Neural cell (in vitro differentiated cells): ENCODE results near the gene TRPV2. TPM values are rescaled to one million over a fixed set of nuclear protein-coding genes. Genes with fewer than 3 reads are reported as not detected.

Experiments
- H2AFZ ChIP-seq: fragments of 200-600, 300-800 bp; sonication (generic), shearing (Covaris generic); 2 replicates; pipeline ENCODE4 v1.6.0; 2014; ENCODE audit warnings: low read depth, mild to moderate bottlenecking, antibody characterized with exemption, low read length, moderate library complexity
- H3F3A ChIP-seq: fragments of 200-600 bp; shearing (Covaris generic); 2 replicates; pipeline ENCODE4 v1.6.1; 2016; ENCODE audit warnings: mild to moderate bottlenecking, moderate library complexity, mixed read lengths, antibody characterized with exemption, low read length; ENCODE audit not compliant: insufficient read depth, poor library complexity, severe bottlenecking
- H3K27ac ChIP-seq: fragments of 200-600, 300-800 bp; sonication (generic), shearing (Covaris generic); 2 replicates; pipeline ENCODE4 v1.5.1; 2014; ENCODE audit warnings: mild to moderate bottlenecking, low read length, moderate library complexity
- H3K27me3 ChIP-seq: fragments of 300-800, 200-600 bp; sonication (generic), shearing (Covaris generic); 2 replicates; pipeline ENCODE4 v1.6.0; 2014; ENCODE audit warnings: mild to moderate bottlenecking, low read depth, low read length, moderate library complexity; ENCODE audit not compliant: insufficient read depth
- H3K36me3 ChIP-seq: fragments of 300-800, 200-600 bp; sonication (generic), shearing (Covaris generic); 2 replicates; pipeline ENCODE4 v1.5.1; 2014; ENCODE audit warnings: mild to moderate bottlenecking, antibody characterized with exemption, low read length, moderate library complexity; ENCODE audit not compliant: insufficient read depth
- H3K4me2 ChIP-seq: fragments of 300-800, 200-600 bp; sonication (generic), shearing (Covaris generic); 2 replicates; pipeline ENCODE4 v1.6.0; 2014; ENCODE audit warnings: mild to moderate bottlenecking, low read length
- H3K4me3 ChIP-seq: fragments of 300-800, 200-600 bp; sonication (generic), shearing (Covaris generic); 2 replicates; pipeline ENCODE4 v1.5.1; 2014; ENCODE audit warnings: mild to moderate bottlenecking, low read length, moderate library complexity
- H3K79me2 ChIP-seq: fragments of 200-600 bp; shearing (Covaris generic); replicated peaks from 2 replicates; pipeline ENCODE4 v1.6.0; 2014; ENCODE audit warnings: mild to moderate bottlenecking, low read length, moderate library complexity; ENCODE audit not compliant: insufficient read depth
- H3K9ac ChIP-seq: fragments of 300-800, 200-600 bp; sonication (generic), shearing (Covaris generic); 2 replicates; pipeline ENCODE4 v1.6.1; 2016; ENCODE audit warnings: mild to moderate bottlenecking, low read length, mixed read lengths
- H3K9me2 ChIP-seq: fragments of 200-600 bp; shearing (Covaris generic); 2 replicates; pipeline ENCODE4 v1.6.1; 2016; ENCODE audit warnings: mild to moderate bottlenecking, low read length, mixed read lengths; ENCODE audit not compliant: insufficient read depth
- H3K9me3 ChIP-seq: fragments of 200-600, 300-800 bp; sonication (generic), shearing (Covaris generic); 2 replicates; pipeline ENCODE4 v1.6.1; 2016; ENCODE audit warnings: mild to moderate bottlenecking, mixed run types, low read length, moderate library complexity, mixed read lengths
- H4K20me1 ChIP-seq: fragments of 200-600 bp; shearing (Covaris generic); 2 replicates; pipeline ENCODE4 v1.6.1; 2016; ENCODE audit warnings: mild to moderate bottlenecking, mixed run types; ENCODE audit not compliant: insufficient read depth
- CTCF ChIP-seq: fragments of 450-650 bp; IDR thresholded peaks from 2 replicates; pipeline ENCODE4 v1.5.1; 2014; ENCODE audit warnings: antibody characterized with exemption, mild to moderate bottlenecking, moderate library complexity; ENCODE audit not compliant: poor library complexity, severe bottlenecking
- EP300 ChIP-seq: fragments of 450-650 bp; conservative IDR thresholded peaks from 2 replicates; pipeline ENCODE4 v1.6.1; 2014; ENCODE audit warnings: antibody characterized with exemption, mild to moderate bottlenecking, moderate library complexity; ENCODE audit not compliant: poor library complexity, severe bottlenecking
- EZH2 ChIP-seq: fragments of 200-600, 300-800 bp; shearing (Covaris generic), sonication (generic); IDR thresholded peaks from 2 replicates; pipeline ENCODE4 v1.6.1; 2014; ENCODE audit warnings: antibody characterized with exemption, low read length, borderline replicate concordance, mild to moderate bottlenecking; ENCODE audit not compliant: insufficient read depth, poor library complexity, severe bottlenecking
- MXI1 ChIP-seq: fragments of 450-650 bp; conservative IDR thresholded peaks from 2 replicates; pipeline ENCODE4 v1.6.1; 2014; ENCODE audit warnings: antibody characterized with exemption, mild to moderate bottlenecking; ENCODE audit not compliant: poor library complexity, severe bottlenecking
- POLR2AphosphoS5 ChIP-seq: IDR thresholded peaks from 2 replicates; pipeline ENCODE4 v1.6.1; 2012
- RAD21 ChIP-seq: fragments of 450-650 bp; conservative IDR thresholded peaks from 2 replicates; pipeline ENCODE4 v1.6.1; 2014; ENCODE audit warnings: antibody characterized with exemption, mild to moderate bottlenecking, moderate library complexity
- REST ChIP-seq: IDR thresholded peaks from 2 replicates; pipeline ENCODE4 v1.6.1; 2012; ENCODE audit warnings: borderline replicate concordance
- SMC3 ChIP-seq: fragments of 450-650 bp; conservative IDR thresholded peaks from 2 replicates; pipeline ENCODE4 v1.6.1; 2014; ENCODE audit warnings: antibody characterized with exemption, mild to moderate bottlenecking, moderate library complexity; ENCODE audit not compliant: poor library complexity
- TAF1 ChIP-seq: IDR thresholded peaks from 2 replicates; pipeline ENCODE4 v1.6.1; 2012; ENCODE audit warnings: low read depth
- polyA plus RNA-seq: library from polyadenylated mRNA; depleted of rRNA; stranded (reverse); fragments of >200 nt; gene quantifications from 2 replicates; pipeline ENCODE4 v1.2.3, GENCODE V29; 2014

Gene TRPV2
- polyA plus RNA-seq, 1 donor from 2014 or later, result not detected

- no peaks in the 10 kb centered on the region for H3K27me3 ChIP-seq
- H3K36me3 ChIP-seq, result no peaks in the 10 kb centered on the region
- no peaks in the 10 kb centered on the region for H3F3A ChIP-seq
- no peak overlapping the region for H3K4me2 ChIP-seq
- H3K79me2 ChIP-seq, result no peaks in the 10 kb centered on the region
- no peaks in the 10 kb centered on the region for H4K20me1 ChIP-seq
- TF ChIP-seq EZH2 (no peak), TAF1 (no peak), MXI1 (no peak), SMC3 (no peak), REST (no peak), EP300 (no peak), RAD21 (no peak), CTCF (no peak), POLR2AphosphoS5 (no peak)
- H3K9me2 ChIP-seq, result no peaks in the 10 kb centered on the region
- no peaks in the 10 kb centered on the region for H3K9me3 ChIP-seq
- no peak overlapping the region for H3K9ac ChIP-seq
- no peak overlapping the region for H3K27ac ChIP-seq
- H2AFZ ChIP-seq, result no peak overlapping the region
- no peak overlapping the region for H3K4me3 ChIP-seq
Measured at GRCh38 chr17:16470265-16470664, 54.9 kb downstream of the TRPV2 start.

- no peaks in the 10 kb centered on the region for H4K20me1 ChIP-seq
- no peak overlapping the region for H3K4me3 ChIP-seq
- H3K79me2 ChIP-seq, result no peaks in the 10 kb centered on the region
- H3F3A ChIP-seq, result no peaks in the 10 kb centered on the region
- TF ChIP-seq CTCF (no peak), POLR2AphosphoS5 (no peak), RAD21 (no peak), MXI1 (no peak), TAF1 (no peak), EZH2 (no peak), EP300 (no peak), SMC3 (no peak), REST (no peak)
- H3K9ac ChIP-seq, result no peak overlapping the region
- no peaks in the 10 kb centered on the region for H3K27me3 ChIP-seq
- no peaks in the 10 kb centered on the region for H3K9me3 ChIP-seq
- H3K36me3 ChIP-seq, result no peaks in the 10 kb centered on the region
- no peaks in the 10 kb centered on the region for H3K9me2 ChIP-seq
- H2AFZ ChIP-seq, result no peak overlapping the region
- no peak overlapping the region for H3K4me2 ChIP-seq
- H3K27ac ChIP-seq, result no peak overlapping the region
Measured at GRCh38 chr17:16471295-16471694, 55.9 kb downstream of the TRPV2 start.
